Activated B cell treated with CpG ODN at 0.5 μM for 24 hours (primary cell): ENCODE measurements around the gene NSMCE4A. TPM values are rescaled to one million over a fixed set of nuclear protein-coding genes. Genes with fewer than 3 reads are reported as not detected.
"Not testable (repeated sequence)": the region's sequence is repeated elsewhere in the genome, so short reads cannot be mapped to it uniquely, and the experiment has no call there.

ENCODE experiments used
- ATAC-seq: fragments of 200-7000 bp; cut with Tn5 transposase; one replicate; pipeline ENCODE4 v1.10.0; 2021; ENCODE audit warnings: low read depth, mild to moderate bottlenecking, moderate library complexity
- CTCF ChIA-PET: fragments of 350-600 bp; sonication (Branson Sonifier 250); formaldehyde crosslinking; loops from one replicate; lab custom pipeline; 2021; ENCODE audit warnings: antibody characterized with exemption; lab: Charles Lee
- POLR2A ChIA-PET: fragments of 350-600 bp; sonication (Branson Sonifier 250); formaldehyde crosslinking; loops from one replicate; lab custom pipeline; 2021; ENCODE audit warnings: antibody characterized with exemption; lab: Charles Lee
- DNase-seq: peaks from one replicate; pipeline ENCODE4 v3.0.0; 2022
- H3K27ac Mint-ChIP-seq: one replicate; pipeline ENCODE4 v1.8.0; 2020; ENCODE audit warnings: mixed read lengths
- H3K27me3 Mint-ChIP-seq: one replicate; pipeline ENCODE4 v1.8.0; 2021; ENCODE audit warnings: mixed read lengths
- H3K36me3 Mint-ChIP-seq: one replicate; pipeline ENCODE4 v1.8.0; 2021; ENCODE audit warnings: low read depth, mixed read lengths
- H3K4me1 Mint-ChIP-seq: one replicate; pipeline ENCODE4 v1.8.0; 2021; ENCODE audit warnings: mixed read lengths
- H3K4me3 Mint-ChIP-seq: one replicate; pipeline ENCODE4 v1.8.0; 2020; ENCODE audit warnings: mild to moderate bottlenecking, mixed read lengths
- H3K9me3 Mint-ChIP-seq: one replicate; pipeline ENCODE4 v1.8.0; 2020; ENCODE audit warnings: mixed read lengths
- intact Hi-C: fragments of 100-400 bp; cut with micrococcal nuclease; formaldehyde crosslinking; loops from one replicate; pipeline ENCODE4 v1.15.1; 2024
- total RNA-seq: library from RNA; stranded (reverse); gene quantifications from 2 replicates; pipeline ENCODE4 v1.2.3, GENCODE V29; 2022
- TF ChIP-seq, protein P1 (sequence below): fragments of 200-600 bp; IDR thresholded peaks from one replicate; pipeline ENCODE4 v1.8.0; 2022; ENCODE audit warnings: antibody characterized with exemption, mild to moderate bottlenecking

NSMCE4A gene
- total RNA-seq, 1 donor from 2014 or later, result 78.0 TPM

DNA sequence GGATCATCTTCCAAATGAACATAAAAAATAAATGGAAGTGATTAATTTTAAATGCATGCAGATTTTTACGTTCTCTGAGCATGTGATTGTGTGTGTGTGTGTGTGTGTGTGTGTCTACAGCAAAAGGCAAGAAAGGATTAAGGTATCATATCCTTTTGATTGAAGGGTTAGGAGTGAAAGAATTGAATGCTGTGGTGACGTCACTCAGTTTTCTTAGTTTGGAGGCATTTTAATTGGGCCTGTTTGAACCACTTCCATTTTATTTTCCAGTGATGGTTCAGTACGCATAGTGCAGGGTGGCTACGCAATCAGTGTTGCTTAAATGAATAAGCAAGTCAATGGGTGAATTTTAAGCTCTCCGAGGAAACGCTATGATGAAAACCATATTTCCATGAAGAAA, 45.2 kb upstream of the NSMCE4A start:
- ATAC-seq (no peak), DNase-seq (no peak)
- POLR2A ChIA-PET, result no interaction called here
- Mint-ChIP-seq H3K9me3 (no peaks in the 10 kb centered on the region), H3K27me3 (peaks cover 4% of the 10 kb centered on the region), H3K4me1 (no peaks in the 10 kb centered on the region), H3K27ac (no peak overlapping the region), H3K36me3 (no peaks in the 10 kb centered on the region), H3K4me3 (no peak overlapping the region)
- TF ChIP-seq, protein P1, sequence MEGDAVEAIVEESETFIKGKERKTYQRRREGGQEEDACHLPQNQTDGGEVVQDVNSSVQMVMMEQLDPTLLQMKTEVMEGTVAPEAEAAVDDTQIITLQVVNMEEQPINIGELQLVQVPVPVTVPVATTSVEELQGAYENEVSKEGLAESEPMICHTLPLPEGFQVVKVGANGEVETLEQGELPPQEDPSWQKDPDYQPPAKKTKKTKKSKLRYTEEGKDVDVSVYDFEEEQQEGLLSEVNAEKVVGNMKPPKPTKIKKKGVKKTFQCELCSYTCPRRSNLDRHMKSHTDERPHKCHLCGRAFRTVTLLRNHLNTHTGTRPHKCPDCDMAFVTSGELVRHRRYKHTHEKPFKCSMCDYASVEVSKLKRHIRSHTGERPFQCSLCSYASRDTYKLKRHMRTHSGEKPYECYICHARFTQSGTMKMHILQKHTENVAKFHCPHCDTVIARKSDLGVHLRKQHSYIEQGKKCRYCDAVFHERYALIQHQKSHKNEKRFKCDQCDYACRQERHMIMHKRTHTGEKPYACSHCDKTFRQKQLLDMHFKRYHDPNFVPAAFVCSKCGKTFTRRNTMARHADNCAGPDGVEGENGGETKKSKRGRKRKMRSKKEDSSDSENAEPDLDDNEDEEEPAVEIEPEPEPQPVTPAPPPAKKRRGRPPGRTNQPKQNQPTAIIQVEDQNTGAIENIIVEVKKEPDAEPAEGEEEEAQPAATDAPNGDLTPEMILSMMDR, result no peak
- intact Hi-C loops, result no loop called here
- CTCF ChIA-PET, result no interaction called here

DNA sequence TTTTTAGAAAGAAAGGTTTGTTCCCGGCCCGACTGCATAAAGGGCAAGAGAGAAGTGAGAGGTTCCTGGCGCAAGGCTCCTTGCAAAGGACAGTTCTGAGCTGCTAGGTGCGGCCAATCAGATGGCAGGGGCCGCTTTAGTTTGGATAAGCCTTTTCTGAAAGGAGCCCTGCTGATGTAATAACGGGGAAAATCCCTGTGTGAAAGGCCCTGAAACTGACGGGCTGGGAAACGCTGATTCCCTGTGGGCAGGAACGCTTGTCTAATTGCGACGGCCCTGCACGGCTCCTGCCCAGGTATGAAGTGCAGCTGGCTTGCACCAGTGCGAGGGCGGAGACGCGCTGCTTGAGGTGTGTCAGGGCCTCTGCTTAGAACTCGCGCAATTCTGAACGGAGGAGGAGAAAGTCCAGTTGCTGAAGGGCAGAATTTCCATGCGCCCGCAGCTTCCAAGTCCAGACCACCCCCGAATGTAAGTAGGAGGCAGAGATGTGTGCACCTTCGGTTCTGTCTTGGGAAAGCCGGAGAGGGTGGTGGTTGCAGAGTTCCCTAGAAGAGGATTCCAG, 44.5 kb upstream of the NSMCE4A start:
- no peak overlapping the region for H3K4me3 Mint-ChIP-seq
- H3K27me3 Mint-ChIP-seq, result peaks cover 4% of the 10 kb centered on the region
- ChIA-PET CTCF (no interaction called here), POLR2A (no interaction called here)
- DNase-seq (no peak), ATAC-seq (no peak)
- H3K27ac Mint-ChIP-seq, result no peak overlapping the region
- no peaks in the 10 kb centered on the region for H3K4me1 Mint-ChIP-seq
- no peaks in the 10 kb centered on the region for H3K9me3 Mint-ChIP-seq
- no peaks in the 10 kb centered on the region for H3K36me3 Mint-ChIP-seq
- intact Hi-C loops, result no loop called here
- TF ChIP-seq, protein P1, result no peak

DNA sequence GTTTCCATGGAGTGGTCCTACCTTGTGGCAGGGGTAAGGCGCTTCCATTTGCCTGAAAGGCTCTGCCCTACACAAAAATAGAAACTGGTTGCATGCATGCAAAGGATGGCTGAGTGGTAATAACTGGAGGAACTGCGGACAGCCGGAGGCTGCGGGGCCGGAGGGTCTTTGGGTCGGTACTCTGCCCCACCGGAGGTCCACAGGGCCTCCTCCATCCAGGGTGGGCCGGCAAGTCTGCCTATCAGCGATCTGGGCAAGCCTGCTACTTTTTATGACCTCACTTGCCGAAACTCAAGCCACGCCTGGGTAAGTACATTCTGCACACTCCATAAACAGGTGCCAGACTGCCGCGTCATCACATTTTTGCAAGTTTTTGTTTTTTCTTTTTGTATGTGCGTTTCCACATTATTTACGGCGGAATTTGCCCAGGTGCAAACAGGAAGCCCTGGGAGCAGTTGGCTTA, 44.0 kb upstream of the NSMCE4A start:
- ATAC-seq, result no peak
- CTCF ChIA-PET, result no interaction called here
- TF ChIP-seq, protein P1, result no peak
- no peaks in the 10 kb centered on the region for H3K36me3 Mint-ChIP-seq
- peaks cover 4% of the 10 kb centered on the region for H3K27me3 Mint-ChIP-seq
- intact Hi-C loops, result no loop called here
- no peak overlapping the region for H3K27ac Mint-ChIP-seq
- POLR2A ChIA-PET, result no interaction called here
- no peaks in the 10 kb centered on the region for H3K9me3 Mint-ChIP-seq
- no peaks in the 10 kb centered on the region for H3K4me1 Mint-ChIP-seq
- no peak for DNase-seq
- H3K4me3 Mint-ChIP-seq, result no peak overlapping the region

DNA sequence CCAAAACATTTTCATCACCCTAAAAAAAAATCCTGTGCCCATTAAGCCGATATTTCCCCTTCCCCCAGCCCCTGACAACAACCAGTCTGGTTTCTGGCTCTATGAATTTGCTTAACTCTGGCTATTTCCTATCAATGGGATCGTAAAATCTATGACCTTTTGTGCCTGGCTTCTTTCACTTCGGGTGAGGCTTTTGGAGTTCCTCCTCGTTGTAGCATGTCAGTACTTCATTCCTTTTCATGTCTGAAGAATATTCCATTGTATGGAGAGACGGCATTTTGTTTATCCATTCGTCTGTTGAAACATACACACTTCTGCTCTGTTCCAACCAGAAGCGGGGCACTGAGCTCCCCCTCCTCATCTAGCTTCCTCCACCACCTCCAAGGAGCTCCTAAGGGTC, 43.5 kb upstream of the NSMCE4A start:
- no peak for DNase-seq
- intact Hi-C loops, result no loop called here
- no peak for ATAC-seq
- TF ChIP-seq, protein P1, result no peak
- ChIA-PET CTCF (no interaction called here), POLR2A (no interaction called here)
- Mint-ChIP-seq H3K9me3 (no peaks in the 10 kb centered on the region), H3K36me3 (no peaks in the 10 kb centered on the region), H3K27ac (no peak overlapping the region), H3K4me3 (no peak overlapping the region), H3K4me1 (no peaks in the 10 kb centered on the region), H3K27me3 (peaks cover 4% of the 10 kb centered on the region)

DNA sequence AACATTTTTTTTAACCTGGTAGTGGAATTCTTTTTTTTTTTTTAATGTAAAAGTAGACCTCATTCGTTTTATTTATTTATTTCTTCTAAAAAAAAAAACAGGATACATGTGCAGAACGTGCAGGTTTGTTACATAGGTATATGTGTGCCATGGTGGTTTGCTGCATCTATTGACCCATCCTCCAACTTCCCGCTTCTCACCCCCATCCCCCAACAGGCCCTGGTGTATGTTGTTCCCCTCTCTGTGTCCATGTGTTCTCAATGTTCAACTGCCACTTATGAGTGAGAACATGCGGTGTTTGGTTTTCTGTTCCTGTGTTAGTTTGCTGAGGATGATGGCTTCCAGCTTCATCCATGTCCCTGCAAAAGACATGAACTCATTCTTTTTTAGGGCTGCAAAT, 42.9 kb upstream of the NSMCE4A start:
- H3K27ac Mint-ChIP-seq, H3K36me3 Mint-ChIP-seq, H3K9me3 Mint-ChIP-seq, CTCF ChIA-PET, POLR2A ChIA-PET, ATAC-seq, DNase-seq, H3K4me3 Mint-ChIP-seq, H3K27me3 Mint-ChIP-seq, intact Hi-C loops, H3K4me1 Mint-ChIP-seq: not testable (repeated sequence)

DNA sequence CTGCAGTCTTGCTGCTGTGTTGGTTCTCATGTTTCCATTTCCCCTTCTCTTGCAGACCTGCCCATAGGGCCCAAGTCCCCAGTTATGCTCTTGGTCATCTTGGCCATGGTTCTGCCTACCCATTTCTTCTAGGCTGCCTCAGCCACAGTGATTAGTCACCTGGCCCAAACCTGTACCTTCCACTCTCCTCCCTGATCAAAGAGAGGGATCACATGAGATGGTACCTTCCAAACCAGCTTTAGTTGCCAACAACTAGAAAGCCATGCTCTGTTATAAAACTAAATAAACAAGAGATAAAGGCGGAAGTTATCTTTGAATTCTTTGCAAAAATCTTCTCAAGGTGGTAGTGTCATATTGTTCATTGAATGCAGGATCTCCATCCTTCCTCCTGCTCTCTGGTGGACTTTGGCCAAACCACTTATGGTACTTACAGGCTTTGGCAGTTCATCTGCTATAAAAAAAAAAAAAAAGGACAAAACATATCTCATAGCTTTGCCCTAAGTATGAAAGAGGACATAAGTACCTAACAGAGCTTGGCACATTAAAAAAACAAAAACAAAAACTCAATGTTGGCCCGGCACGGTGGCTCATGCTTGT, 39.7 kb upstream of the NSMCE4A start:
- Mint-ChIP-seq H3K36me3 (no peaks in the 10 kb centered on the region), H3K9me3 (no peaks in the 10 kb centered on the region), H3K4me1 (no peaks in the 10 kb centered on the region), H3K4me3 (no peak overlapping the region), H3K27me3 (peaks cover 6% of the 10 kb centered on the region), H3K27ac (no peak overlapping the region)
- CTCF ChIA-PET, result no interaction called here
- POLR2A ChIA-PET, result no interaction called here
- ATAC-seq (no peak), DNase-seq (no peak)
- intact Hi-C loops, result no loop called here
- TF ChIP-seq, protein P1, result no peak
